Immature natural killer cell (primary cell): ENCODE measurements around the gene MAP7D1. TPM values are rescaled to one million over a fixed set of nuclear protein-coding genes. Genes with fewer than 3 reads are reported as not detected.
A peak's percentile ranks its signal among the peaks of the same experiment; 100 is the strongest.

Experiments used
- DNase-seq, 3 donors: peaks; one replicate each; pipeline ENCODE4 v3.0.0; 2022; ENCODE audit warnings: mixed read lengths in 1 of 3
- H3K27ac Mint-ChIP-seq, 6 donors: one replicate each; pipeline ENCODE4 v1.8.0; 2020; ENCODE audit warnings: mixed read lengths in 6 of 6, mild to moderate bottlenecking in 5 of 6, inconsistent platforms in 4 of 6, moderate library complexity in 3 of 6
- H3K27me3 Mint-ChIP-seq, 3 donors: one replicate each; pipeline ENCODE4 v1.8.0; 2020 to 2021; ENCODE audit warnings: low read depth in 3 of 3, mild to moderate bottlenecking in 3 of 3, mixed read lengths in 3 of 3, moderate library complexity in 3 of 3, inconsistent platforms in 1 of 3
- H3K36me3 Mint-ChIP-seq, 3 donors: one replicate each; pipeline ENCODE4 v1.8.0; 2020; ENCODE audit warnings: mixed read lengths in 3 of 3, inconsistent platforms in 2 of 3, mild to moderate bottlenecking in 2 of 3
- H3K4me1 Mint-ChIP-seq, 2 donors: one replicate each; pipeline ENCODE4 v1.8.0; 2020; ENCODE audit warnings: inconsistent platforms in 2 of 2, mild to moderate bottlenecking in 2 of 2, mixed read lengths in 2 of 2, moderate library complexity in 1 of 2
- H3K4me3 Mint-ChIP-seq, 5 donors: one replicate each; pipeline ENCODE4 v1.8.0; 2020; ENCODE audit warnings: mild to moderate bottlenecking in 5 of 5, mixed read lengths in 5 of 5, inconsistent platforms in 3 of 5, moderate library complexity in 3 of 5
- H3K9me3 Mint-ChIP-seq, 6 donors: one replicate each; pipeline ENCODE4 v1.8.0; 2020; ENCODE audit warnings: mild to moderate bottlenecking in 6 of 6, mixed read lengths in 6 of 6, inconsistent platforms in 4 of 6, moderate library complexity in 3 of 6
- polyA plus RNA-seq, 3 donors: library from polyadenylated mRNA; unstranded; fragments of 300-500 nt; fragmentation: Illumina TruSeq; gene quantifications; one replicate each; pipeline ENCODE4 v1.2.3, GENCODE V29; 2021

Gene MAP7D1
- polyA plus RNA-seq, 3 donors from 2014 or later = 12.4 to 41.9 (median 17.9) TPM

- no peaks in the 10 kb centered on the region for H3K9me3 Mint-ChIP-seq
- H3K27ac Mint-ChIP-seq = peak overlapping the region; percentile 89 to 99 (median 97)
- H3K4me3 Mint-ChIP-seq = peak overlapping the region; percentile 73 to 85 (median 75)
- H3K4me1 Mint-ChIP-seq = peaks cover 74 to 78% of the 10 kb centered on the region in 2 donors
- H3K36me3 Mint-ChIP-seq = peaks cover 0 to 4% (median 3%) of the 10 kb centered on the region in 3 donors
- DNase-seq = no peak
- H3K27me3 Mint-ChIP-seq = peaks cover 3 to 15% (median 4%) of the 10 kb centered on the region in 3 donors
These were observed 4.5 kb downstream of the MAP7D1 start for GRCh38 chr1:36160388-36160948.

DNA sequence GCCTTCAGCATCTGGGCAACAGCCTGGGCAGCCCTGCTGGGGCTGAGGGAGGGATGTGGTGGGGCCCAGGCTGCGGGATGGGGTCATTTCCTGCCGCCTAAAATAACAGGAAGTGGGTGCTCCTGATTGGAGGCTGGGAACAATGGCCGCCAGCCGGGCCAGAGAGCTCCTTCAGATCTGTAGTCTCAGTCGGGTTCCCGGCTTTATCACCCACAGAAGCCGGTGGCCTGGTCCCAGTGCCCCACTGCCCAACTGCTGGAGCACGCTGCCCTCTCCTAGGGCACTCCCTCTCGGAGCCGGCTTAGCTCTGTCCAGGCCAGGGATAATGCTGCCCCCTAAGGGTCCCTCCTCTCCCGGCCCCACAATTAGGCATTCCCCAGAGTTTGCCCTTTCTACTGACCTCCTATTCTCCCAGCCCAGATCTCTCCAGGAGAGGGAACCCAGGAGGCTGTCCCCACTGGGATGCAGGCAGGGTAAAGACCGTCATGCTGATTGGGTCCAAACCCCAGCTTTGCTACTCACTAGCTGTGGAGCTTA lies 5.1 kb downstream of the MAP7D1 start:
- H3K4me1 Mint-ChIP-seq = peaks cover 77 to 82% of the 10 kb centered on the region in 2 donors
- peak overlapping the region; percentile 73 to 85 (median 75) for H3K4me3 Mint-ChIP-seq
- H3K27me3 Mint-ChIP-seq = peaks cover 3 to 16% (median 4%) of the 10 kb centered on the region in 3 donors
- H3K36me3 Mint-ChIP-seq = peaks cover 0 to 4% (median 3%) of the 10 kb centered on the region in 3 donors
- H3K27ac Mint-ChIP-seq = peak overlapping the region; percentile 89 to 99 (median 97)
- DNase-seq = peak; percentile 70 to 73 (median 72)
- no peaks in the 10 kb centered on the region for H3K9me3 Mint-ChIP-seq

DNA sequence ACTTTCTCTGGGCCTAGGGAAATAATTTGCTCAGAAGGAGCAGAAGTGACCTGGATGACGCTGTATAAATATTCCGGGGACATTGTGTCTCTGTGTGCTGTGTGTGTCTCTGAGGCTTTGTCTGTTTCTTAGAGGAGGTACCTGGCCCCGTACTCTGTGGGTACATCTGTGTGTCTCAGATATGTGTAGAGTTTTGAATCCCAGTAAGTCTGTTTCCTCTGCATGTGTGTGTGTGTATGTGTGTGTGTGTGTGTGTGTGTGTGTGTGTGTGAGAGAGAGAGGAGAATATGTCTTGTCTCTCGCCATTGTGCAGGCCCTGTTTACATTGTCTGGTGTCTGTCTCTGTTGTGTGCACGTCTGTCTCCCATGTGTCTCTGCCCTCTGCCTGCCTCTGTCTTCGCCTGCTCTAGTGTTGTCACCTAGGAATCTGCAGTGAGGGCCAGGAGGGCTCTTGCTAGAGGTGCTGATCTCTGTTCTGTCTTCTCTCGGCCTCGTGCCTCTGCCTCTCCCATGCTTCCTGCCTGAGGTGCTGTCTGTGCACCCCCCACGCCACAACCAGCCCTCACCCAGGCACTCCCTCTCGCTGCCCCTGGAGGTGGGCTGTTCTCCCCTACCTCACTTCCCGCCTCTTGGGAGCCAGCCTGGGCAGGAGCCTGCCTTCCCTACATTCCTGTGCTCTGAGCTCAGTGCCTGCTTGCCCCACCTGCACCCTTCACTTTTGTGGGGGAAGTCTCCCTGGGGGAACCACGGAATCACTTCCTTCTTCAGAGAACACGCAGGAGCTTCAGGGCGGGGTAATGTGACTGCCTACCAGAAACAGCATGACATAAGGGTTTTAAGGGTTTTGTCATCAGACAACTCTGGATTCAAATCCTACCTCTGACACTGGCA lies 5.9 kb downstream of the MAP7D1 start:
- Mint-ChIP-seq H3K9me3 (no peaks in the 10 kb centered on the region), H3K36me3 (peaks cover 4 to 8% (median 4%) of the 10 kb centered on the region in 3 donors), H3K4me1 (peaks cover 83 to 90% of the 10 kb centered on the region in 2 donors), H3K4me3 (peak overlapping the region; percentile 73 to 85 (median 75)), H3K27me3 (peaks cover 3 to 12% (median 4%) of the 10 kb centered on the region in 3 donors), H3K27ac (peak overlapping the region; percentile 89 to 99 (median 97))
- DNase-seq = peak; percentile 39 to 46 (median 44)

DNA sequence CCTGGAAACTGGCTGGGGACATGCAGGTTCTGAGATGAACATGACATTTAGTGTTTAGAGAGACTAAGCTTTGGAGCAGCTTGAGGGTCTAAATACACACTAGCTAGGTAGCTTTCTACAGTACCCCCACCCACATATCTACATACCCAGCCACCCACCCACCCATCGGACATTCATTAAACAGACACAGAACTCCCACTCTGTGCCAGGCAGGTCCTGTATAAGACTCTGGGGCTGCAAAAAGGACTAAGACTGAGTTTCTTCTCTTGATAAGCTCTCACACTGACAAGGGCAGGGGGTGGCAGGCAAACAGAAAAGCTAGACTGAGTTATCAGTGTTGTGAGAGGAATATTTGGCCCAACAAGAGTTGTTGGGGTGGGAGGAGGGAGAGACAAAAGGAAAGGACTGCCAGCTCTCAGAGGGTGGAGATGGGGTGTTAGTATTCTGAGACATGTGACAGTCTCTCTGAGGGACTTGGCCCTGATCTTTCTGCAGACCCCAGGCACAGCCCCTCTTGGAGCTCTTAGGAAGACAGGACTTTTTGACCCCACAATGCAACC lies 6.8 kb downstream of the MAP7D1 start:
- Mint-ChIP-seq H3K27me3 (peaks cover 3 to 10% (median 4%) of the 10 kb centered on the region in 3 donors), H3K4me1 (peaks cover 80 to 88% of the 10 kb centered on the region in 2 donors), H3K27ac (peak overlapping the region; percentile 89 to 99 (median 97)), H3K36me3 (peaks cover 5 to 8% (median 8%) of the 10 kb centered on the region in 3 donors), H3K4me3 (peak overlapping the region; percentile 73 to 85 (median 75)), H3K9me3 (no peaks in the 10 kb centered on the region)
- no peak for DNase-seq

DNA sequence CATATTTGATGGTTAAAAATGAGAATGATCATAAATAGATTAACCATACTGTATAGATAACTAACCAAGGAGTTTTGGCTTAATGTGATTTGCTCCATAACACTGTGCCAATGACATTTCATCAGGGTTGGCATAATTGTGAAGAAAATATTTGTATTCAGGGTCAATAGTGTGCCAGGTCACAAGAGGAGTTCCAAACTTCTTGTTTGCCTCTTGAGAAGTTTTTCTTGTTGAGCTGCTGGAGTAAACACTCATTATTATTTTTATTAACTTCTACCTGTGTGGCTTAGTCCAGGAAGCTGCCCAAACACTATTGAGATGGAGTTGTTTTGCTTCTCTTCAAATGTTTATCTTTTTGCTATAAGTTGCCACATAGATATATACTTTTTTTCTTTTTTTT lies 7.5 kb downstream of the MAP7D1 start:
- Mint-ChIP-seq H3K4me3 (no peak overlapping the region), H3K27me3 (peaks cover 0 to 10% (median 3%) of the 10 kb centered on the region in 3 donors), H3K27ac (peak overlapping the region; percentile 89 to 99 (median 97)), H3K36me3 (peaks cover 5 to 8% (median 8%) of the 10 kb centered on the region in 3 donors), H3K9me3 (no peaks in the 10 kb centered on the region), H3K4me1 (peaks cover 76 to 86% of the 10 kb centered on the region in 2 donors)
- no peak for DNase-seq

GRCh38 chr1:36164361-36164760 lies 8.4 kb downstream of the MAP7D1 start:
- Mint-ChIP-seq H3K27ac (peak overlapping the region; percentile 62 to 88 (median 71)), H3K36me3 (peaks cover 5 to 8% (median 8%) of the 10 kb centered on the region in 3 donors), H3K4me1 (peaks cover 72 to 80% of the 10 kb centered on the region in 2 donors), H3K4me3 (no peak overlapping the region), H3K27me3 (peaks cover 0 to 10% (median 3%) of the 10 kb centered on the region in 3 donors), H3K9me3 (no peaks in the 10 kb centered on the region)
- no peak for DNase-seq

- H3K4me3 Mint-ChIP-seq = no peak overlapping the region
- peaks cover 0 to 9% (median 3%) of the 10 kb centered on the region in 3 donors for H3K27me3 Mint-ChIP-seq
- H3K36me3 Mint-ChIP-seq = peaks cover 5 to 12% (median 7%) of the 10 kb centered on the region in 3 donors
- DNase-seq = no peak
- H3K4me1 Mint-ChIP-seq = peaks cover 68 to 79% of the 10 kb centered on the region in 2 donors
- H3K9me3 Mint-ChIP-seq = no peaks in the 10 kb centered on the region
- peak overlapping the region in 3 of 6 donors; percentile 66 to 77 (median 76) for H3K27ac Mint-ChIP-seq
These were observed 9.2 kb downstream of the MAP7D1 start for GRCh38 chr1:36165145-36165544.

- no peak for DNase-seq
- Mint-ChIP-seq H3K9me3 (no peaks in the 10 kb centered on the region), H3K4me1 (peaks cover 63 to 76% of the 10 kb centered on the region in 2 donors), H3K4me3 (no peak overlapping the region), H3K27me3 (peaks cover 0 to 9% (median 0%) of the 10 kb centered on the region in 3 donors), H3K27ac (peak overlapping the region in 5 of 6 donors; percentile 19 to 77 (median 72)), H3K36me3 (peaks cover 5 to 13% (median 13%) of the 10 kb centered on the region in 3 donors)
These were observed 10.2 kb downstream of the MAP7D1 start for GRCh38 chr1:36166136-36166535.

DNA sequence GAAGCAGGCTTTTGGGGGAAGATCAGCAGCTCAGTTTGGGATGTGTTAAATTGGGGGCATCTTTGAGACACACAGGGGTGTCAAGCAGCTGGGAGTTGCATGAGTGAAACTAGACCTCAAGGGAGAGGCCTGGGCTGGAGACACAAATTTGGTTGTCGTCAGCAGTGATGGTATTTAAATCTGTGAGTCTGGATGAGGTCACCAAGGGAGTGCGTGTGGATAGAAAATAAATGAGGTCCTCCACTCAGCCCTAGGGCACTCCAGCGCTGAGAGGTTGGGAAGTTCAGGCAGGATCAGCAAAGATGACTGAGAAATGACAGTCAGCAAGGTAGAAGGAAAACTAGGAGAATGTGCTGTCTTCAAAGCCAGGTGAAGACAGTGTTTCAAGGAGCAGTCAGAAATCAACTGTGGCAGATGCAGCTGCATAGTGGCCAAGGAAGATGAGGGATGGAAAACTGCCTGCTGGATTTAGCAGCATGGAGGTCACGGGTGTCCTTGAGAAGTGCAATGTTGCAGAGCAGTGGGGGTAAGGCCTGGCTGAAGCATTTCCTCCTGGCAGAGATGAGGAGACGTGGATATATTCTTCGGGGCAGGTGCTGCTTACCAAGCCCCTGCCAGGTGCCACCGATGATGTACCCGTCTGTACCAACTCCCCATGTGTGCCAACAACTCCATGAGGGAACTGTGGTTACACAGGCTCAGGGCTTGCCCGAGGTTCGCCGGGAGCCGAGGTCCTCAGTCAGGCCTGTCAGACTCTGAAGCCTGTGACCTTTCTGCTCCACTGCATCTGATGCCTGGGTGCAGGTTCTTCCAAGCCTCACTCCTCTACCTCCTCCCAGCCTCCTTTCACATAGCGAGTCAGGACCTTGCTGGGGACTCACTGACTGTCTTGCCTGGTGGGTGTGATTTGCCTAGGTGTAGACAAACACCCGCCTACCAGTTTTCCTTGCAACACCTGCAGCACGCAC lies 11.3 kb downstream of the MAP7D1 start:
- Mint-ChIP-seq H3K4me3 (peak overlapping the region in 1 of 5 donors; percentile 43), H3K4me1 (peaks cover 52 to 65% of the 10 kb centered on the region in 2 donors), H3K36me3 (peaks cover 5 to 13% (median 13%) of the 10 kb centered on the region in 3 donors)

GRCh38 chr1:36168514-36168913 lies 12.6 kb downstream of the MAP7D1 start:
- H3K27me3 Mint-ChIP-seq = peaks cover 0 to 6% (median 0%) of the 10 kb centered on the region in 3 donors
- DNase-seq = no peak
- H3K9me3 Mint-ChIP-seq = no peaks in the 10 kb centered on the region
- peak overlapping the region in 2 of 5 donors; percentile 1 to 12 for H3K4me3 Mint-ChIP-seq
- peak overlapping the region; percentile 13 to 78 (median 64) for H3K27ac Mint-ChIP-seq
- H3K36me3 Mint-ChIP-seq = peaks cover 5 to 21% (median 14%) of the 10 kb centered on the region in 3 donors
- H3K4me1 Mint-ChIP-seq = peaks cover 40 to 53% of the 10 kb centered on the region in 2 donors

More for the DNA sequence above, 11.3 kb downstream of the MAP7D1 start:
- DNase-seq = no peak
- peak overlapping the region; percentile 17 to 82 (median 56) for H3K27ac Mint-ChIP-seq
- H3K9me3 Mint-ChIP-seq = no peaks in the 10 kb centered on the region
- H3K27me3 Mint-ChIP-seq = peaks cover 0 to 3% (median 0%) of the 10 kb centered on the region in 3 donors

GRCh38 chr1:36170643-36171412 lies 14.9 kb downstream of the MAP7D1 start:
- H3K36me3 Mint-ChIP-seq = peaks cover 5 to 30% (median 20%) of the 10 kb centered on the region in 3 donors
- H3K4me3 Mint-ChIP-seq = no peak overlapping the region
- H3K9me3 Mint-ChIP-seq = no peaks in the 10 kb centered on the region
- H3K27ac Mint-ChIP-seq = peak overlapping the region in 5 of 6 donors; percentile 12 to 78 (median 59)
- H3K4me1 Mint-ChIP-seq = peaks cover 32 to 47% of the 10 kb centered on the region in 2 donors
- H3K27me3 Mint-ChIP-seq = peaks cover 0 to 4% (median 0%) of the 10 kb centered on the region in 3 donors
- no peak for DNase-seq
